H54 (cell line): ENCODE measurements around the gene UPK1A.
"Not testable (repeated sequence)": the region's sequence is repeated elsewhere in the genome, so short reads cannot be mapped to it uniquely, and the experiment has no call there.

ENCODE experiments used
- DNase-seq: peaks from one replicate; pipeline ENCODE4 v3.0.0; 2011; ENCODE audit warnings: low spot score, mixed read lengths; ENCODE audit not compliant: insufficient read length
- FAIRE-seq: peaks from 3 replicates; lab custom pipeline; 2011; peaks lifted over from hg19 to GRCh38; lab: Jason Lieb, UNC
- POLR2A ChIP-seq: IDR thresholded peaks from 2 replicates; pipeline ENCODE4 v1.6.1; 2011; ENCODE audit warnings: low read depth, mild to moderate bottlenecking, low read length

The UPK1A gene

GRCh38 chr19:35655600-35655999 is 10.7 kb upstream of the UPK1A start:
- no peak for DNase-seq
- TF ChIP-seq POLR2A: no peak
- no peak for FAIRE-seq

DNA sequence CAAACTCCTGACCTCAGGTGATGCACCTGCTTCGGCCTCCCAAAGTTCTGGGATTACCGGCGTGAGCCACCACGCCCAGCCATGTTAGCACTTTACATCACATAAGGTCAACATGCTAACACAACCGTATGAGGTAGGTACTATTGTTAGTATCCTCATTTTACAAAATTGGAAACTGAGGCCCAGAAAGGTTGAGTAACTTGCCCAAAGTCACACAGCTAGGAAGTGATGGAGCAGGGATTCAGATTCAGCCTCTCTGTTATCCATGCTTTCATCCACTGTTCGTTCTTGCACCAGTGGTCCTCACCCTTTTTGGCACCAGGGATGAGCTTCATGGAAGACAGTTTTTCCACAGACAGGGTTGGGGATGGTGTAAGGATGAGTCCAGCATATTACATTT is 9.6 kb upstream of the UPK1A start:
- TF ChIP-seq POLR2A: no peak
- no peak for DNase-seq
- FAIRE-seq: no peak

DNA sequence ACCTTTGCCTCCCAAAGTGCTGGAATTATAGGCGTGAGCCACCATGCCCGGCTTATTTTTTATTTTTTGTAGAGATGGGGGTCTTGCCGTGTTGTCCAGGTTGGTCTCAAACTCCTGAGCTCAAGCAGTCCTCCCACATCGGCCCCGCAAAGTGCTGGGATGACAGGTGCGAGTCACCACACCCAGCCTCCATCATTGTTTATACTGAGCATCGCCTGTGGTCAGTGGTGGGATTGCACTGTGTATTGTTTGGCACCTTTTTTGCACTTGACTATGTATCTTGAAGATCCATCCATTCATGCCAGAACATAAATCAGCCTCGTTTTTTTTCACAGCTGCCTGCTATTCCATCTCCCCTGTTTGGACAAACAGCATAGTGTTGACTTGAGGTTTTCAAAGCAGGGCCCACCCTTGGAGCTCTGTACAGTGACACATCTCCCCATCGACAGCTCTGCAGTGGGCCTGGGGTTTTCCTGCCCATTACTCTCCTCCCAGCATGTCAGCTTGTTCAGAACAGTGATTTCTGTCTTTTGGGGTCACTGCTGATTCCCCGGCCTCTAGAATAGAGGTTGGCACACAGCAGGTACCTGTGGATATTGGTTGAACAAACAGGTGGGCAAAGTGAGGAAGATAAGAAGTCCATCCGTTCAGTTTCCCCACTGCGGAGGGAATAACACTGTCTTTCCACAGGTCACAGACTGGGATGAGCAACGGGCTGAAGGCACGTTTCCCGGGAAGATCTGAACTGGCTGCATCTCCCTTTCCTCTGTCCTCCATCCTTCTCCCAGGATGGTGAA is 8.2 kb upstream of the UPK1A start:
- no peak for DNase-seq
- no peak for FAIRE-seq
- no peak for TF ChIP-seq POLR2A

GRCh38 chr19:35661995-35662340 is 4.3 kb upstream of the UPK1A start:
- DNase-seq: no peak
- no peak for FAIRE-seq
- TF ChIP-seq POLR2A: no peak

GRCh38 chr19:35663981-35664380 is 2.3 kb upstream of the UPK1A start:
- no peak for FAIRE-seq
- TF ChIP-seq POLR2A: no peak
- no peak for DNase-seq

DNA sequence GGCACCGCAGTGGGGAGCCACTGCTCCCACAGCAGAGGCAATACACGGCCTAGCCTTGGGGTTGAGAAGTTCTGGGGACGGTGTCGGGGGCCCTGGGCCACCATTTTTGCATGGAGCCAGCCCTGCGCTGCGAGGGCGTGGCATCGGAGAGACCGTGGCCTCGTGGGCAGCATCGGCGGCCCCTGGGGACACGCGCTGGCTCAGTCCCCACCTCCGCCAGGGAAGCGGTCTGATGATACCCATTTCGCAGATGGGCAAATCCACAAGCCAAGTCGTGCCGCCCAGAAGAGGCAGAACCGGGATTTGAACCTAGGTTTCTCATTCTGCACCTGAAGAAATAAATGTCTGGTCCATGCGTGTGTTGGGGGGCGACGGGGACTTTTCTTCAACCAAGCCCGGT is 1.2 kb upstream of the UPK1A start:
- FAIRE-seq (no peak), DNase-seq (no peak)
- TF ChIP-seq POLR2A: no peak

DNA sequence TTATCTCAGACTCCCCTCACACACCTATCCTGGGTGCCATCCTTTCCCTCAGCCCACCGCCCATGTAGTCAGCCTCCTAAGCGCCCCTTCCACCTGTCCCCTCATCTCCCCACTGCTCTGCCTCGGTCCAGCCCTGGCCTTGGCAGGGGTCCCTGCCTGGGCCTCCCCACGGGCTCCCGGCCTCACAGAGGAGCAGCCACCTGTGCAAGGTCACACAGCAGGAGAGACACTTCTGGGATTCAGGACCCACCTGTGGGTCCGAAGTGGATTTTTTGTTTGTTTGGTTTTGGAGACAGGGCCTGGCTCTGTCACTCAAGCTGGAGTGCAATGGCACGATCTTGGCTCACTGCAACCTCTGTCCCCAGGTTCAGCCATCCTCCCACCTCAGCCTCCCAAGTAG is 713 bp upstream of the UPK1A start:
- FAIRE-seq: no peak
- TF ChIP-seq POLR2A: no peak
- DNase-seq: no peak

- FAIRE-seq (no peak), DNase-seq (no peak)
- no peak for TF ChIP-seq POLR2A
Observed at GRCh38 chr19:35669566-35669965, 3.2 kb downstream of the UPK1A start.

- no peak for DNase-seq
- FAIRE-seq: no peak
- no peak for TF ChIP-seq POLR2A
Observed at GRCh38 chr19:35669974-35670373, 3.7 kb downstream of the UPK1A start.

GRCh38 chr19:35670686-35671085 is 4.4 kb downstream of the UPK1A start:
- DNase-seq: no peak
- no peak for TF ChIP-seq POLR2A
- FAIRE-seq: no peak

DNA sequence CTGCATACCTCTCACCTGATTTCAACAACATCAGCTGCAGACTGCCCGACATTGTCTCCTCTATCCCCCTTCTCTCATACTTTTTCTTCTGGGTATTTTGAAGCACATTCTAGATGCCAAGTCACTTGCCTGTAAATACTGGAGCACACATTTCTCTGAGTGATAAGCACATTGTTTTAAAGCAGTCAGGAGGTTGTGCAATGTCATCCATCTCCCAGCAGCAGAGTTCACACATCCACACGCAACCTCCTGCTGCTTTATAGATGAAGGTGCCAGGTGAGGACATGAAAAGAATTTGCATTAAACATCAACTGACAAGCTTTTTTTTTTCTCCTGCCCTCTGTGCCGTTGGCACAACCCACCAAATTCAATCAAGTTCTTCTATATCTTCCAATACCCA is 5.5 kb downstream of the UPK1A start:
- TF ChIP-seq POLR2A: no peak
- DNase-seq: no peak
- no peak for FAIRE-seq

- peak; percentile 53 for FAIRE-seq
- peak; percentile 85 for DNase-seq
- TF ChIP-seq POLR2A: 0 out of 2 replicates have a peak, but pooled peaks have one; percentile 34
Observed at GRCh38 chr19:35673121-35673804, 6.9 kb downstream of the UPK1A start.

- no peak for DNase-seq
- no peak for FAIRE-seq
- TF ChIP-seq POLR2A: no peak
Observed at GRCh38 chr19:35675589-35676140, 9.3 kb downstream of the UPK1A start.

DNA sequence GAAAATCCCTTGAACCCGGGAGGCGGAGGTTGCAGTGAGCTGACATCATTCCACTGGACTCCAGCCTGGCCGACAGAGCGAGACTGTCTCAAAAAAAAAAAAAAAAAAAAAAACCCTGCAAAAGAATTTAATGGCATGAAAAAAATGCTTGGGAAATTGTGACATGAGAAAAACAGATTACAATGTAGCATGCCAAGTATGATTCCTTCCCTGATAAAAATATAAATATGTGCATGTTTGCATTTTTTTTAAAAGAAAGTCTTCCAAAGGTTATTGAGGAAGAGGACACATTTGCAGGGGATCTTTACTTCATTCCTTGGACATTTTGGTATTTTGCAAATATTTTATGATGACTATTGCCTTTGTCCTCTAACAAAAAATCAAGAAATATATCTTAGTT is 23.5 kb downstream of the UPK1A start:
- FAIRE-seq (no peak), DNase-seq (no peak)
- no peak for TF ChIP-seq POLR2A

GRCh38 chr19:35691106-35691505 is 24.8 kb downstream of the UPK1A start:
- not testable (repeated sequence) for FAIRE-seq, DNase-seq

GRCh38 chr19:35692010-35692409 is 25.7 kb downstream of the UPK1A start:
- no peak for DNase-seq
- no peak for FAIRE-seq
- TF ChIP-seq POLR2A: no peak
